Esophagus squamous epithelium (tissue), 4 donors: ENCODE results near the gene VSNL1.

Experiments
- POLR2A ChIP-seq, 4 donors: fragments of 450-650 bp; IDR thresholded peaks; one replicate each; pipeline ENCODE4 v1.6.1; 2017; ENCODE audit warnings: antibody characterized with exemption in 4 of 4, mild to moderate bottlenecking in 4 of 4, moderate library complexity in 3 of 4
- TF ChIP-seq, protein P1 (sequence below), 6 experiments: fragments of 450-650 bp in 4 of 6; fragments of 200-600 bp in 2 of 6; sonication (generic) in 2 of 6; IDR thresholded peaks; one replicate each; pipeline ENCODE4 v1.5.1; 2016 to 2019; ENCODE audit warnings: antibody characterized with exemption in 6 of 6, mild to moderate bottlenecking in 4 of 6, moderate library complexity in 4 of 6

DNA sequence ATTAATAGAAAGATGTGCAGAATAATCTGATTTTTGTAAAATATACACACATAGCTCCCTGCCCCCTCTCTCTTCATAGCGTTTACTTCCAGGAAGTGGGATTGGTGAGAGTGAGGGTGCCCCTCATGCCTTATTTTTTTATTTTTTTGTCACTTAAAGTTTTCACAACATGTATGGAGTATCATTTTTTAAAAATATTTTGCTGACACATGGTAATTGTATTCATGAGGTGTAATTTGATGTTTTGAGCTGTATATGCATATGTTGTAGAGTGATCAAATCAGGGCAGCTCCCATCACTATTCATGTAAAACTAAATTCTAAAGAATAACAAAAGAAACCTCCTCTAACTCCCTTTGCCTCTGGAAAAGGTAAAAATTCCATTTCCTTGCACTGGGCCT is 74.7 kb downstream of the VSNL1 start:
- TF ChIP-seq, protein P1, sequence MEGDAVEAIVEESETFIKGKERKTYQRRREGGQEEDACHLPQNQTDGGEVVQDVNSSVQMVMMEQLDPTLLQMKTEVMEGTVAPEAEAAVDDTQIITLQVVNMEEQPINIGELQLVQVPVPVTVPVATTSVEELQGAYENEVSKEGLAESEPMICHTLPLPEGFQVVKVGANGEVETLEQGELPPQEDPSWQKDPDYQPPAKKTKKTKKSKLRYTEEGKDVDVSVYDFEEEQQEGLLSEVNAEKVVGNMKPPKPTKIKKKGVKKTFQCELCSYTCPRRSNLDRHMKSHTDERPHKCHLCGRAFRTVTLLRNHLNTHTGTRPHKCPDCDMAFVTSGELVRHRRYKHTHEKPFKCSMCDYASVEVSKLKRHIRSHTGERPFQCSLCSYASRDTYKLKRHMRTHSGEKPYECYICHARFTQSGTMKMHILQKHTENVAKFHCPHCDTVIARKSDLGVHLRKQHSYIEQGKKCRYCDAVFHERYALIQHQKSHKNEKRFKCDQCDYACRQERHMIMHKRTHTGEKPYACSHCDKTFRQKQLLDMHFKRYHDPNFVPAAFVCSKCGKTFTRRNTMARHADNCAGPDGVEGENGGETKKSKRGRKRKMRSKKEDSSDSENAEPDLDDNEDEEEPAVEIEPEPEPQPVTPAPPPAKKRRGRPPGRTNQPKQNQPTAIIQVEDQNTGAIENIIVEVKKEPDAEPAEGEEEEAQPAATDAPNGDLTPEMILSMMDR (IDR thresholded peaks at IDR 0.05) = no peak
- TF ChIP-seq POLR2A (IDR thresholded peaks at IDR 0.05) = no peak
